ENCODE results near the gene TBC1D22A.
A peak's percentile ranks its signal among the peaks of the same experiment; 100 is the strongest.

Gene TBC1D22A

GRCh38 chr22:47153854-47154525 is 391.5 kb downstream of the TBC1D22A start:
- no peak for TF ChIP-seq POLR2A (IDR thresholded peaks at IDR 0.05; ENCODE audit: low read depth, low read length)
- FAIRE-seq = no peak
- no peak for DNase-seq (ENCODE audit: insufficient read length, low spot score)

- DNase-seq (ENCODE audit: insufficient read length, low spot score) (peak; percentile 70), FAIRE-seq (no peak)
- TF ChIP-seq POLR2A (IDR thresholded peaks at IDR 0.05; ENCODE audit: low read depth, low read length) = no peak
These were observed 392.2 kb downstream of the TBC1D22A start for GRCh38 chr22:47154621-47155081.

GRCh38 chr22:47155131-47155885 is 392.9 kb downstream of the TBC1D22A start:
- no peak for TF ChIP-seq POLR2A (IDR thresholded peaks at IDR 0.05; ENCODE audit: low read depth, low read length)
- DNase-seq (ENCODE audit: insufficient read length, low spot score) (no peak), FAIRE-seq (no peak)

- no peak for TF ChIP-seq POLR2A (IDR thresholded peaks at IDR 0.05; ENCODE audit: low read depth, low read length)
- FAIRE-seq (no peak), DNase-seq (ENCODE audit: insufficient read length, low spot score) (no peak)
These were observed 393.5 kb downstream of the TBC1D22A start for GRCh38 chr22:47155912-47156311.

- TF ChIP-seq POLR2A (IDR thresholded peaks at IDR 0.05; ENCODE audit: low read depth, low read length) = no peak
- FAIRE-seq (no peak), DNase-seq (ENCODE audit: insufficient read length, low spot score) (no peak)
These were observed 394.1 kb downstream of the TBC1D22A start for GRCh38 chr22:47156352-47157092.

GRCh38 chr22:47157093-47157420 is 394.6 kb downstream of the TBC1D22A start:
- no peak for DNase-seq (ENCODE audit: insufficient read length, low spot score)
- FAIRE-seq = no peak
- TF ChIP-seq POLR2A (IDR thresholded peaks at IDR 0.05; ENCODE audit: low read depth, low read length) = no peak

GRCh38 chr22:47157486-47158270 is 395.2 kb downstream of the TBC1D22A start:
- no peak for DNase-seq (ENCODE audit: insufficient read length, low spot score)
- FAIRE-seq = no peak

GRCh38 chr22:47158457-47158856 is 396.0 kb downstream of the TBC1D22A start:
- DNase-seq (ENCODE audit: insufficient read length, low spot score) (no peak), FAIRE-seq (no peak)

More at GRCh38 chr22:47157486-47158270, 395.2 kb downstream of the TBC1D22A start:
- no peak for TF ChIP-seq POLR2A (IDR thresholded peaks at IDR 0.05; ENCODE audit: low read depth, low read length)

GRCh38 chr22:47159592-47159991 is 397.1 kb downstream of the TBC1D22A start:
- DNase-seq (ENCODE audit: insufficient read length, low spot score) (no peak), FAIRE-seq (no peak)
- no peak for TF ChIP-seq POLR2A (IDR thresholded peaks at IDR 0.05; ENCODE audit: low read depth, low read length)

More at GRCh38 chr22:47158457-47158856, 396.0 kb downstream of the TBC1D22A start:
- no peak for TF ChIP-seq POLR2A (IDR thresholded peaks at IDR 0.05; ENCODE audit: low read depth, low read length)

GRCh38 chr22:47160141-47160541 is 397.7 kb downstream of the TBC1D22A start:
- DNase-seq (ENCODE audit: insufficient read length, low spot score) (no peak), FAIRE-seq (no peak)
- no peak for TF ChIP-seq POLR2A (IDR thresholded peaks at IDR 0.05; ENCODE audit: low read depth, low read length)

GRCh38 chr22:47160781-47161520 is 398.5 kb downstream of the TBC1D22A start:
- TF ChIP-seq POLR2A (IDR thresholded peaks at IDR 0.05; ENCODE audit: low read depth, low read length) = no peak
- no peak for FAIRE-seq
- no peak for DNase-seq (ENCODE audit: insufficient read length, low spot score)

GRCh38 chr22:47161631-47162030 is 399.2 kb downstream of the TBC1D22A start:
- FAIRE-seq = no peak
- DNase-seq (ENCODE audit: insufficient read length, low spot score) = no peak
- TF ChIP-seq POLR2A (IDR thresholded peaks at IDR 0.05; ENCODE audit: low read depth, low read length) = no peak

GRCh38 chr22:47162865-47163264 is 400.4 kb downstream of the TBC1D22A start:
- no peak for TF ChIP-seq POLR2A (IDR thresholded peaks at IDR 0.05; ENCODE audit: low read depth, low read length)
- DNase-seq (ENCODE audit: insufficient read length, low spot score) = no peak
- FAIRE-seq = no peak

Measured in H54 (cell line).